ENCODE measurements around the gene GMPR.

Gene GMPR

DNA sequence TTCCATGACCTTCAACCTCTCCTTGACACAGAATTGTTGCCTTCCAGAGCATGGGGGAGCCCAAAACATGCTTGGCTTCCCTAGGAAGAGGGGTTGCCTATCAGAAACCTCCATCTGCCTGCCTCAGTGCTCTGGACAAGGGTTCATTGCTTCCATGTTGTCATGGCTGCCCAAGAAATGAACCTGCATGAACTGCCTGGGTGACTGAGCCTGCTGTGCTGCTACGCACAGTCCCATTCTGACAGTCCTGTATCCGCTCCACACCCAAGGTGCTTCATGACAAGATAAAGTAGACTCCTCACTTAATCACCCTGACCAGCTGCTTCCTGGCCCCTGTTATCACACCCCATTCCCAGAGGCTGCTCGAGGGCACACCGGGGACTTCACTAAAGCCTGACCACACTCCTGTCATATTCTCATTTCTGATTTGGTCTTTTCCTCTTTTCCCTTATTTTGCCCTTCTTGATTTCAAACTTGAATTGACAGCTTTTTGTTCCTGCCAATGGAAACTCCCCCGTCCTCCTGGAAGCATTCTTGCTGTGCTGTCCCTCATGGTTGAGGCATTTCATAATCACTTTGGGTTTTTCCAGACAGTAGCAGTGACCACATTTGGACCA, 31.9 kb downstream of the GMPR start:
- TF ChIP-seq, protein P1, sequence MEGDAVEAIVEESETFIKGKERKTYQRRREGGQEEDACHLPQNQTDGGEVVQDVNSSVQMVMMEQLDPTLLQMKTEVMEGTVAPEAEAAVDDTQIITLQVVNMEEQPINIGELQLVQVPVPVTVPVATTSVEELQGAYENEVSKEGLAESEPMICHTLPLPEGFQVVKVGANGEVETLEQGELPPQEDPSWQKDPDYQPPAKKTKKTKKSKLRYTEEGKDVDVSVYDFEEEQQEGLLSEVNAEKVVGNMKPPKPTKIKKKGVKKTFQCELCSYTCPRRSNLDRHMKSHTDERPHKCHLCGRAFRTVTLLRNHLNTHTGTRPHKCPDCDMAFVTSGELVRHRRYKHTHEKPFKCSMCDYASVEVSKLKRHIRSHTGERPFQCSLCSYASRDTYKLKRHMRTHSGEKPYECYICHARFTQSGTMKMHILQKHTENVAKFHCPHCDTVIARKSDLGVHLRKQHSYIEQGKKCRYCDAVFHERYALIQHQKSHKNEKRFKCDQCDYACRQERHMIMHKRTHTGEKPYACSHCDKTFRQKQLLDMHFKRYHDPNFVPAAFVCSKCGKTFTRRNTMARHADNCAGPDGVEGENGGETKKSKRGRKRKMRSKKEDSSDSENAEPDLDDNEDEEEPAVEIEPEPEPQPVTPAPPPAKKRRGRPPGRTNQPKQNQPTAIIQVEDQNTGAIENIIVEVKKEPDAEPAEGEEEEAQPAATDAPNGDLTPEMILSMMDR (conservative IDR thresholded peaks at IDR 0.05; ENCODE audit: low read length), result no peak
- no peak for TF ChIP-seq EZH2phosphoT487 (IDR thresholded peaks at IDR 0.05; ENCODE audit: borderline replicate concordance)

DNA sequence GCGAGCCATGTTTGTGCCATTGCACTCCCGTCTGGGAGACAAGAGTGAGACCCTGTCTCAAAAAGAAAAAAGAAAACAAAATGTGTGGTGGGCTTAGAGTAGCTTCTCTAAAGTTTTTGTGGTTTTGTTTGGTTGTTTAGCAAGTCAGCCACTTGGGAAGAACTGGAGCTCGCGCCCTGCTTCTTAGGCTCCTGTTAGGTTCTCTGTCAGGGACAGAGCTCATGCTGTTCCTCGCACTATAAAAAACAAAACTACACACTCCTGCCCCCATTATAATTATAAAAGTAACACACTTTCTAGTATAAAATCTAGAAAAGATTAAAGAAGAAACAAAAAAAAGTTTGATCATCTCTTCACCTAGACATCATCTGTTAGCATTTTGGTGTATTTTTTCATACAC, 33.0 kb downstream of the GMPR start:
- TF ChIP-seq, protein P1 (conservative IDR thresholded peaks at IDR 0.05; ENCODE audit: low read length), result no peak
- no peak for TF ChIP-seq EZH2phosphoT487 (IDR thresholded peaks at IDR 0.05; ENCODE audit: borderline replicate concordance)
- no peaks in the 10 kb centered on the region for H3K79me2 ChIP-seq (ENCODE audit: insufficient read depth, low read length)
- H3K9me2 ChIP-seq (replicated peaks; ENCODE audit: low read depth, low read length), result no peaks in the 10 kb centered on the region
- no peak overlapping the region for H3K9ac ChIP-seq (ENCODE audit: low read depth, low read length, poor library complexity, severe bottlenecking)
- no peaks in the 10 kb centered on the region for H3F3A ChIP-seq (ENCODE audit: low read depth)
- H3K9me3 ChIP-seq (ENCODE audit: insufficient read depth, low read depth, low read length), result no peaks in the 10 kb centered on the region
- H2AFZ ChIP-seq (ENCODE audit: low read length), result no peak overlapping the region
- no peak overlapping the region for H3K4me2 ChIP-seq (ENCODE audit: low read depth, low read length, poor library complexity, severe bottlenecking)
- no peaks in the 10 kb centered on the region for H4K20me1 ChIP-seq (ENCODE audit: insufficient read depth, low read length, poor library complexity, severe bottlenecking)
- no peak overlapping the region for H3K4me3 ChIP-seq (ENCODE audit: low read length, poor library complexity, severe bottlenecking)
- no peaks in the 10 kb centered on the region for H3K27me3 ChIP-seq (ENCODE audit: insufficient read depth, low read length, poor library complexity, severe bottlenecking)
- peaks cover 8% of the 10 kb centered on the region for H3K4me1 ChIP-seq (ENCODE audit: insufficient read depth, low read length, poor library complexity, severe bottlenecking)
- H3K36me3 ChIP-seq (ENCODE audit: insufficient read depth, low read length), result no peaks in the 10 kb centered on the region

More for the DNA sequence above, 31.9 kb downstream of the GMPR start:
- Histone ChIP-seq H3K27me3 (ENCODE audit: insufficient read depth, low read length, poor library complexity, severe bottlenecking) (no peaks in the 10 kb centered on the region), H3F3A (ENCODE audit: low read depth) (no peaks in the 10 kb centered on the region), H3K4me3 (ENCODE audit: low read length, poor library complexity, severe bottlenecking) (no peak overlapping the region), H3K9me3 (ENCODE audit: insufficient read depth, low read depth, low read length) (no peaks in the 10 kb centered on the region), H3K36me3 (ENCODE audit: insufficient read depth, low read length) (no peaks in the 10 kb centered on the region), H4K20me1 (ENCODE audit: insufficient read depth, low read length, poor library complexity, severe bottlenecking) (no peaks in the 10 kb centered on the region), H3K9ac (ENCODE audit: low read depth, low read length, poor library complexity, severe bottlenecking) (no peak overlapping the region), H2AFZ (ENCODE audit: low read length) (no peak overlapping the region), H3K9me2 (replicated peaks; ENCODE audit: low read depth, low read length) (no peaks in the 10 kb centered on the region), H3K4me1 (ENCODE audit: insufficient read depth, low read length, poor library complexity, severe bottlenecking) (peaks cover 8% of the 10 kb centered on the region), H3K79me2 (ENCODE audit: insufficient read depth, low read length) (no peaks in the 10 kb centered on the region), H3K4me2 (ENCODE audit: low read depth, low read length, poor library complexity, severe bottlenecking) (no peak overlapping the region)

DNA sequence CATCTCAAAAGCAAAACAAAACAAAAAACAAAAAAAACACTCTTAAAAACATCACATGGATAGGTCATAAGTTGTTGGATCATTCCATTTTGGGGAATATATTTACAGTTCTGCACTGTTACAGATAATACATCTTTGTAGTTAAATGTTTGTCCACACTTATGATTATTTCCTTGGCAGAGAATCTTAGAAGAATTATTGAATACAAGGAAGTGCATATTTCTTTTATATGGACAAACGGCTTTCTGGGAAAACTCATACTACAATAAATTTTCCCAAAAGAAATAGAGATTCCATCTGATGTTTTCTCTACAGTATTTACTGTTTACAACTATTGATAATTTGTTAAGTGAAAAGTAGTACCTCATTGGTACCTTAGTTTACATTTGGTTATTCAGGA, 33.8 kb downstream of the GMPR start:
- Histone ChIP-seq H3F3A (ENCODE audit: low read depth) (no peaks in the 10 kb centered on the region), H3K9ac (ENCODE audit: low read depth, low read length, poor library complexity, severe bottlenecking) (no peak overlapping the region), H3K9me2 (replicated peaks; ENCODE audit: low read depth, low read length) (no peaks in the 10 kb centered on the region), H4K20me1 (ENCODE audit: insufficient read depth, low read length, poor library complexity, severe bottlenecking) (no peaks in the 10 kb centered on the region), H3K27me3 (ENCODE audit: insufficient read depth, low read length, poor library complexity, severe bottlenecking) (no peaks in the 10 kb centered on the region), H3K4me3 (ENCODE audit: low read length, poor library complexity, severe bottlenecking) (no peak overlapping the region), H3K9me3 (ENCODE audit: insufficient read depth, low read depth, low read length) (no peaks in the 10 kb centered on the region), H3K4me2 (ENCODE audit: low read depth, low read length, poor library complexity, severe bottlenecking) (no peak overlapping the region), H3K4me1 (ENCODE audit: insufficient read depth, low read length, poor library complexity, severe bottlenecking) (peaks cover 8% of the 10 kb centered on the region), H3K36me3 (ENCODE audit: insufficient read depth, low read length) (no peaks in the 10 kb centered on the region), H2AFZ (ENCODE audit: low read length) (no peak overlapping the region), H3K79me2 (ENCODE audit: insufficient read depth, low read length) (no peaks in the 10 kb centered on the region)
- TF ChIP-seq, protein P1 (conservative IDR thresholded peaks at IDR 0.05; ENCODE audit: low read length), result no peak
- no peak for TF ChIP-seq EZH2phosphoT487 (IDR thresholded peaks at IDR 0.05; ENCODE audit: borderline replicate concordance)

Measured in Loucy (cell line).